GM06990 (cell line): ENCODE results near the gene ARL15.
A peak's percentile ranks its signal among the peaks of the same experiment; 100 is the strongest.

Experiments used
- DNase-seq: peaks from one replicate; pipeline ENCODE4 v3.0.0-alpha.2; 2011; ENCODE audit not compliant: insufficient read length; ENCODE audit errors: extremely low read depth
- H3K27me3 ChIP-seq: replicated peaks from 2 replicates; pipeline ENCODE4 v1.6.0; 2011; ENCODE audit warnings: low read length; ENCODE audit not compliant: control insufficient read depth, insufficient read depth
- H3K36me3 ChIP-seq: 2 replicates; pipeline ENCODE4 v1.5.1; 2011; ENCODE audit warnings: low read length; ENCODE audit not compliant: control insufficient read depth, insufficient read depth
- H3K4me3 ChIP-seq: replicated peaks from 2 replicates; pipeline ENCODE4 v1.5.1; 2011; ENCODE audit warnings: low read depth, mild to moderate bottlenecking, control low read depth, low read length
- TF ChIP-seq, protein P1 (sequence below): IDR thresholded peaks from 2 replicates; pipeline ENCODE4 v1.5.1; 2011; ENCODE audit warnings: low read length, control low read depth, mild to moderate bottlenecking, inconsistent platforms; ENCODE audit not compliant: insufficient read depth, poor library complexity, severe bottlenecking

Gene ARL15

GRCh38 chr5:54234304-54234933 lies 76.0 kb downstream of the ARL15 start:
- DNase-seq, result no peak
- no peaks in the 10 kb centered on the region for H3K36me3 ChIP-seq
- no peaks in the 10 kb centered on the region for H3K27me3 ChIP-seq
- H3K4me3 ChIP-seq, result no peak overlapping the region
- TF ChIP-seq, protein P1, sequence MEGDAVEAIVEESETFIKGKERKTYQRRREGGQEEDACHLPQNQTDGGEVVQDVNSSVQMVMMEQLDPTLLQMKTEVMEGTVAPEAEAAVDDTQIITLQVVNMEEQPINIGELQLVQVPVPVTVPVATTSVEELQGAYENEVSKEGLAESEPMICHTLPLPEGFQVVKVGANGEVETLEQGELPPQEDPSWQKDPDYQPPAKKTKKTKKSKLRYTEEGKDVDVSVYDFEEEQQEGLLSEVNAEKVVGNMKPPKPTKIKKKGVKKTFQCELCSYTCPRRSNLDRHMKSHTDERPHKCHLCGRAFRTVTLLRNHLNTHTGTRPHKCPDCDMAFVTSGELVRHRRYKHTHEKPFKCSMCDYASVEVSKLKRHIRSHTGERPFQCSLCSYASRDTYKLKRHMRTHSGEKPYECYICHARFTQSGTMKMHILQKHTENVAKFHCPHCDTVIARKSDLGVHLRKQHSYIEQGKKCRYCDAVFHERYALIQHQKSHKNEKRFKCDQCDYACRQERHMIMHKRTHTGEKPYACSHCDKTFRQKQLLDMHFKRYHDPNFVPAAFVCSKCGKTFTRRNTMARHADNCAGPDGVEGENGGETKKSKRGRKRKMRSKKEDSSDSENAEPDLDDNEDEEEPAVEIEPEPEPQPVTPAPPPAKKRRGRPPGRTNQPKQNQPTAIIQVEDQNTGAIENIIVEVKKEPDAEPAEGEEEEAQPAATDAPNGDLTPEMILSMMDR, result peak; percentile 53

DNA sequence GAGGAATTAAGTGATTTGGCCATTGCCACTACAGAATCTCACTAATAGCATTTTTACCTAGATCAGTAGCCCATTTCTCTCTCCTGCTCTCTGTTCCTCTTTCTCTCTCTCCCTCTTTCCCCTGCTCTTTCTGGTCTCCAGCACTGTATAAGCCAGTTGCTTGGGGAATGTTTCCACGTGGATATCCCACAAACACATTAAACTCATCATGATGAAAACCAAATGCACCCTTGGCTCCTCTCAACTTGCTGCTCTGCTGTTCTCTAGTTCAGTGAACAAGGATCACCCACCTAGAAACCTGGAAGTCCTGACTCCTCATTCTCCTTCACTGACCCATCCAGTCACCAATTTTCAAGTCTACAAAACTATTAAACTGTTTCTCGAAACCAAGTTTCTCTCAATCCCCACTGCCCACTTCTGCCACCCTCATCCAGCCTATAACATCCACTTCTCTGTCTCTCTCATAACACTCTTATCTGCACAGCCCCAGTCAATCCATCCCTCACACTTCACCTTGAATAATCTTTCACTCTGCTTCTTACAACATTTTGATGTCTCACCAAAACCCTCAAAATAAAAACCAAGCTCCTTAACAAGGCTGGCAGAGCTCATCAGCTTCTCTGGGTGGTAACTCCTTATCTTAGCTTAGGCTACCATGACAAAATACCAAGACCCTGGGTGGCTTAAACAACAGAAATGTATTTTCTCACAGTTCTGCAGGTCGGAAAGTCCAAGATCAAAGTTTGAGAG lies 79.3 kb downstream of the ARL15 start:
- TF ChIP-seq, protein P1, result no peak
- no peaks in the 10 kb centered on the region; the same call in 1 of the 2 replicates for H3K27me3 ChIP-seq
- no peaks in the 10 kb centered on the region for H3K36me3 ChIP-seq
- H3K4me3 ChIP-seq, result no peak overlapping the region
- no peak for DNase-seq

- H3K4me3 ChIP-seq, result no peak overlapping the region
- DNase-seq, result no peak
- no peaks in the 10 kb centered on the region for H3K36me3 ChIP-seq
- TF ChIP-seq, protein P1, result peak; percentile 95
- no peaks in the 10 kb centered on the region; the same call in 1 of the 2 replicates for H3K27me3 ChIP-seq
Observed at GRCh38 chr5:54229041-54229780, 81.2 kb downstream of the ARL15 start.

DNA sequence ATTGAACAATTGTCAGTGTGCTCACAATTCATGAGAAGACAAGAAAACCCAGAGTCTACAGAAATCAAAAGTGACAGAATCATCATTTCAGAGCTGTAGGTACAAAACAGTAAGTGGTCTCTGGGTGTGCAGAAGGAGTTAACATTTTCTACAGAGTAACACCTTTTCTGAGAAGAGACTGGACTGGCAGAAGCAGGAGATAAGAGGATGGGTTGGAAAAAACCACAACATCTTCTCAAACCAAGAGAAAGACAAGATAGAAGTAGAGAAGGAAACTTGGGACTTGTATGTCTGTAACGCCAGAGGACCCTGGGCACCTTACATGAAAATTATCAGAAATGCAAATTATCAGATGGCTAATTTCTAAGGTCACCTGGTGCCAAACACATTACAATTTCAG lies 82.6 kb downstream of the ARL15 start:
- no peak for DNase-seq
- no peak overlapping the region for H3K4me3 ChIP-seq
- H3K27me3 ChIP-seq, result no peaks in the 10 kb centered on the region; the same call in 1 of the 2 replicates
- TF ChIP-seq, protein P1, result no peak
- no peaks in the 10 kb centered on the region for H3K36me3 ChIP-seq

GRCh38 chr5:54227109-54227508 lies 83.3 kb downstream of the ARL15 start:
- H3K36me3 ChIP-seq, result no peaks in the 10 kb centered on the region
- H3K4me3 ChIP-seq, result no peak overlapping the region
- no peak for DNase-seq
- TF ChIP-seq, protein P1, result no peak
- no peaks in the 10 kb centered on the region; the same call in 1 of the 2 replicates for H3K27me3 ChIP-seq
